H9 (cell line): ENCODE data around the gene PDIA2. TPM values are rescaled to one million over a fixed set of nuclear protein-coding genes. Genes with fewer than 3 reads are reported as not detected.
A peak's percentile ranks its signal among the peaks of the same experiment; 100 is the strongest.

ENCODE experiments used
- DNase-seq: peaks from one replicate; pipeline ENCODE4 v3.0.0-alpha.2; 2017
- H2AFZ ChIP-seq: one replicate; pipeline ENCODE4 v1.6.1; 2013; ENCODE audit warnings: mild to moderate bottlenecking, low read length, control low read depth, moderate library complexity
- H2AK5ac ChIP-seq: 2 replicates; pipeline ENCODE4 v1.6.1; 2013; ENCODE audit warnings: low read length, control low read depth, mixed read lengths; ENCODE audit not compliant: insufficient read length
- H2BK120ac ChIP-seq: one replicate; pipeline ENCODE4 v1.6.1; 2013; ENCODE audit warnings: low read depth, mild to moderate bottlenecking, low read length, control low read depth, inconsistent platforms; ENCODE audit not compliant: poor library complexity, severe bottlenecking
- H2BK12ac ChIP-seq: 2 replicates; pipeline ENCODE4 v1.6.1; 2013; ENCODE audit warnings: low read length, control low read depth, mixed read lengths, low read depth; ENCODE audit not compliant: insufficient read length
- H2BK15ac ChIP-seq: 2 replicates; pipeline ENCODE4 v1.6.1; 2013; ENCODE audit warnings: low read depth, low read length, control low read depth
- H2BK20ac ChIP-seq: one replicate; pipeline ENCODE4 v1.6.1; 2013; ENCODE audit warnings: low read depth, mild to moderate bottlenecking, low read length, control low read depth, inconsistent platforms; ENCODE audit not compliant: poor library complexity, severe bottlenecking
- H2BK5ac ChIP-seq: 2 replicates; pipeline ENCODE4 v1.6.1; 2013; ENCODE audit warnings: low read length, control low read depth, mixed read lengths; ENCODE audit not compliant: insufficient read length
- H3K14ac ChIP-seq: 2 replicates; pipeline ENCODE4 v1.6.1; 2013; ENCODE audit warnings: low read length, control low read depth; ENCODE audit not compliant: insufficient read depth
- H3K18ac ChIP-seq: 2 replicates; pipeline ENCODE4 v1.6.1; 2013; ENCODE audit warnings: low read depth, mild to moderate bottlenecking, mixed read lengths, low read length, control low read depth; ENCODE audit not compliant: insufficient read length
- H3K23ac ChIP-seq: 2 replicates; pipeline ENCODE4 v1.6.1; 2013; ENCODE audit warnings: low read length, control low read depth, mixed read lengths, low read depth; ENCODE audit not compliant: insufficient read length
- H3K23me2 ChIP-seq: 2 replicates; pipeline ENCODE4 v1.6.1; 2013; ENCODE audit warnings: low read depth, mild to moderate bottlenecking, mixed read lengths, low read length, control low read depth; ENCODE audit not compliant: insufficient read length, poor library complexity, severe bottlenecking
- H3K27ac ChIP-seq: 2 replicates; pipeline ENCODE4 v1.5.1; 2013; ENCODE audit warnings: low read length, control low read depth, mixed read lengths, low read depth; ENCODE audit not compliant: insufficient read length
- H3K27me3 ChIP-seq: 2 replicates; pipeline ENCODE4 v1.6.1; 2013; ENCODE audit warnings: low read length, control low read depth, inconsistent platforms; ENCODE audit not compliant: insufficient read depth
- H3K4ac ChIP-seq: 2 replicates; pipeline ENCODE4 v1.6.1; 2013; ENCODE audit warnings: low read depth, mild to moderate bottlenecking, control low read depth, inconsistent platforms, low read length, moderate library complexity
- H3K4me1 ChIP-seq: 2 replicates; pipeline ENCODE4 v1.6.1; 2013; ENCODE audit warnings: low read length, control low read depth, inconsistent platforms; ENCODE audit not compliant: insufficient read depth
- H3K4me2 ChIP-seq: 2 replicates; pipeline ENCODE4 v1.6.1; 2013; ENCODE audit warnings: low read length, control low read depth, mixed read lengths; ENCODE audit not compliant: insufficient read length, insufficient read depth
- H3K56ac ChIP-seq: 2 replicates; pipeline ENCODE4 v1.6.1; 2013; ENCODE audit warnings: low read depth, mild to moderate bottlenecking, mixed read lengths, low read length, control low read depth; ENCODE audit not compliant: insufficient read length
- H3K79me1 ChIP-seq: 2 replicates; pipeline ENCODE4 v1.6.1; 2013; ENCODE audit warnings: low read depth, mild to moderate bottlenecking, moderate library complexity, low read length, control low read depth, inconsistent platforms; ENCODE audit not compliant: insufficient read depth, poor library complexity, severe bottlenecking
- H3K79me2 ChIP-seq: 2 replicates; pipeline ENCODE4 v1.6.1; 2013; ENCODE audit warnings: low read length, control low read depth, inconsistent platforms; ENCODE audit not compliant: insufficient read depth
- H3K9ac ChIP-seq: 2 replicates; pipeline ENCODE4 v1.6.1; 2013; ENCODE audit warnings: low read length, control low read depth, mixed read lengths; ENCODE audit not compliant: insufficient read length; ENCODE audit errors: extremely low read depth
- H3K9me3 ChIP-seq: one replicate; pipeline ENCODE4 v1.6.1; 2013; ENCODE audit warnings: low read depth, low read length, inconsistent platforms; ENCODE audit not compliant: control insufficient read depth
- H3T11ph ChIP-seq: one replicate; pipeline ENCODE4 v1.6.1; 2013; ENCODE audit warnings: mild to moderate bottlenecking, low read length, control low read depth, inconsistent platforms
- H4K20me1 ChIP-seq: one replicate; pipeline ENCODE4 v1.6.1; 2013; ENCODE audit not compliant: control insufficient read depth, insufficient read length, insufficient read depth
- H4K5ac ChIP-seq: 2 replicates; pipeline ENCODE4 v1.6.1; 2013; ENCODE audit warnings: low read depth, mild to moderate bottlenecking, mixed read lengths, low read length, control low read depth; ENCODE audit not compliant: insufficient read length
- H4K8ac ChIP-seq: replicated peaks from 2 replicates; pipeline ENCODE4 v1.6.1; 2013; ENCODE audit warnings: low read length, control low read depth, mixed read lengths, low read depth; ENCODE audit not compliant: insufficient read length
- H4K91ac ChIP-seq: 2 replicates; pipeline ENCODE4 v1.6.1; 2013; ENCODE audit warnings: low read depth, mild to moderate bottlenecking, moderate library complexity, mixed read lengths, low read length, control low read depth; ENCODE audit not compliant: insufficient read length
- H3K27ac Mint-ChIP-seq, 3 experiments: 2 replicates in 2 of 3; 3 replicates in 1 of 3; pipeline ENCODE4 v1.8.0; 2020 to 2021; ENCODE audit warnings: mixed read lengths in 3 of 3, mild to moderate bottlenecking in 1 of 3, moderate library complexity in 1 of 3
- H3K27me3 Mint-ChIP-seq: 2 replicates; pipeline ENCODE4 v1.8.0; 2021; ENCODE audit warnings: low read depth, mild to moderate bottlenecking, moderate library complexity, mixed read lengths
- H3K36me3 Mint-ChIP-seq, 3 experiments: 2 replicates in 2 of 3; 3 replicates in 1 of 3; pipeline ENCODE4 v1.8.0; 2020 to 2021; ENCODE audit warnings: low read depth in 3 of 3, mixed read lengths in 3 of 3; ENCODE audit not compliant: insufficient read depth in 1 of 3
- H3K4me1 Mint-ChIP-seq, 2 experiments: 2 replicates each; pipeline ENCODE4 v1.8.0; 2020; ENCODE audit warnings: mixed read lengths in 2 of 2
- H3K4me3 Mint-ChIP-seq, 2 experiments: 2 replicates in 1 of 2; 3 replicates in 1 of 2; pipeline ENCODE4 v1.8.0; 2020 to 2021; ENCODE audit warnings: mild to moderate bottlenecking in 2 of 2, mixed read lengths in 2 of 2, moderate library complexity in 1 of 2
- H3K9me3 Mint-ChIP-seq, 2 experiments: 2 replicates in 1 of 2; 3 replicates in 1 of 2; pipeline ENCODE4 v1.8.0; 2020; ENCODE audit warnings: mild to moderate bottlenecking in 2 of 2, mixed read lengths in 2 of 2, moderate library complexity in 1 of 2
- WGBS: extraction: QIAGEN DNeasy Blood & Tissue Kit; methylation state at CpG from one replicate; pipeline ENCODE4 v1.1.7; 2013; ENCODE audit warnings: missing lambda C conversion rate, low lambda C conversion rate, mixed read lengths; ENCODE audit not compliant: insufficient read length; ENCODE audit errors: extremely low coverage; 5-methylcytosine and 5-hydroxymethylcytosine counted together
- total RNA-seq: library from RNA; stranded (reverse); gene quantifications from 2 replicates; pipeline ENCODE4 v1.2.1, GENCODE V29; 2021
- TF ChIP-seq, protein P1 (sequence below): fragments of 200-600 bp; sonication (generic); conservative IDR thresholded peaks from 3 replicates; pipeline ENCODE4 v1.8.0; 2021; ENCODE audit warnings: antibody characterized with exemption, mild to moderate bottlenecking

Gene PDIA2
- total RNA-seq, 1 experiment from 2014 or later: 1.4 TPM

DNA sequence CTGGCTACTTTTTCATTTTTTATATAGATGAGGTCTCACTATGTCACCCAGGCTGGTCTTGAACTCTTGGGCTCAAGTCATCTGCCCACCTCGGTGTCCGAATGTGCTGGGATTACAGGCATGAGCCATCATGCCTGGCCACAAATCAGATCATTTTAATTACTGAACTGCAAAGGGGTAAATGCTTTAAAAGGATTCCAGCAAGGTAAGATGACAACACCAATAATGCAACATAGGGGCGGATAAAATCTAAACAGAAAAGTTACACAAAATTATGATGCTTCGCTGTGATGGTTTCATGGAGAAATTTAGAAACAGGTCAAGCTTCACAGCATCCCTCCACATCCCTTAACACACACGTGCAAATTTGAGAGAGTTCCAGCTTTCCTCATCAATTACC, 37.2 kb downstream of the PDIA2 start:
- Histone ChIP-seq H2BK15ac (no peak overlapping the region), H4K91ac (no peak overlapping the region), H3K27me3 (no peaks in the 10 kb centered on the region), H2AFZ (no peak overlapping the region), H3K18ac (no peak overlapping the region), H3K23ac (no peak overlapping the region), H3K9me3 (no peaks in the 10 kb centered on the region), H3K23me2 (no peaks in the 10 kb centered on the region), H4K20me1 (no peaks in the 10 kb centered on the region), H3K27ac (no peak overlapping the region), H3K4me2 (no peak overlapping the region), H3K4me1 (no peaks in the 10 kb centered on the region; the same call in 1 of the 2 replicates), H3K56ac (no peak overlapping the region), H3K9ac (no peak overlapping the region), H2BK5ac (no peak overlapping the region), H2BK120ac (no peak overlapping the region), H2AK5ac (no peak overlapping the region), H2BK12ac (no peak overlapping the region), H3K4ac (no peak overlapping the region), H3T11ph (no peak overlapping the region), H2BK20ac (no peak overlapping the region), H4K5ac (no peak overlapping the region), H3K79me1 (peaks cover 10% of the 10 kb centered on the region), H3K14ac (no peak overlapping the region), H4K8ac (no peak overlapping the region), H3K79me2 (peaks cover 3% of the 10 kb centered on the region; the same call in 1 of the 2 replicates)
- no CpG with 5 or more reads among the region's 5 CpGs for WGBS
- Mint-ChIP-seq H3K36me3 (peaks cover 0 to 11% (median 5%) of the 10 kb centered on the region in 3 experiments; a peak in 6 of 7 replicates), H3K4me1 (peaks cover 28 to 30% of the 10 kb centered on the region in 2 experiments), H3K27ac (peak overlapping the region in 2 of 3 experiments; percentile 15 to 62; a peak in 3 of 7 replicates), H3K27me3 (no peaks in the 10 kb centered on the region), H3K4me3 (no peak overlapping the region), H3K9me3 (no peaks in the 10 kb centered on the region)
- DNase-seq: no peak
- TF ChIP-seq, protein P1, sequence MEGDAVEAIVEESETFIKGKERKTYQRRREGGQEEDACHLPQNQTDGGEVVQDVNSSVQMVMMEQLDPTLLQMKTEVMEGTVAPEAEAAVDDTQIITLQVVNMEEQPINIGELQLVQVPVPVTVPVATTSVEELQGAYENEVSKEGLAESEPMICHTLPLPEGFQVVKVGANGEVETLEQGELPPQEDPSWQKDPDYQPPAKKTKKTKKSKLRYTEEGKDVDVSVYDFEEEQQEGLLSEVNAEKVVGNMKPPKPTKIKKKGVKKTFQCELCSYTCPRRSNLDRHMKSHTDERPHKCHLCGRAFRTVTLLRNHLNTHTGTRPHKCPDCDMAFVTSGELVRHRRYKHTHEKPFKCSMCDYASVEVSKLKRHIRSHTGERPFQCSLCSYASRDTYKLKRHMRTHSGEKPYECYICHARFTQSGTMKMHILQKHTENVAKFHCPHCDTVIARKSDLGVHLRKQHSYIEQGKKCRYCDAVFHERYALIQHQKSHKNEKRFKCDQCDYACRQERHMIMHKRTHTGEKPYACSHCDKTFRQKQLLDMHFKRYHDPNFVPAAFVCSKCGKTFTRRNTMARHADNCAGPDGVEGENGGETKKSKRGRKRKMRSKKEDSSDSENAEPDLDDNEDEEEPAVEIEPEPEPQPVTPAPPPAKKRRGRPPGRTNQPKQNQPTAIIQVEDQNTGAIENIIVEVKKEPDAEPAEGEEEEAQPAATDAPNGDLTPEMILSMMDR: no peak
